ENCODE results near the gene CADPS2.
A peak's percentile ranks its signal among the peaks of the same experiment; 100 is the strongest.

Gene CADPS2

GRCh38 chr7:122727354-122727753, 158.9 kb downstream of the CADPS2 start:
- Histone ChIP-seq H3K27me3 (replicated peaks; ENCODE audit: insufficient read depth, low read length) (no peaks in the 10 kb centered on the region), H4K20me1 (ENCODE audit: insufficient read depth, low read length) (no peaks in the 10 kb centered on the region), H2AFZ (ENCODE audit: low read length) (no peak overlapping the region), H3K27ac (ENCODE audit: low read length) (peak overlapping the region; percentile 4; the same call in 1 of the 2 replicates), H3K36me3 (replicated peaks; ENCODE audit: insufficient read depth, low read length) (no peaks in the 10 kb centered on the region), H3K4me2 (ENCODE audit: low read depth, low read length) (peak overlapping the region; percentile 23), H3K4me1 (ENCODE audit: low read length) (peaks cover 21% of the 10 kb centered on the region), H3K9me2 (replicated peaks; ENCODE audit: insufficient read depth, low read length) (no peaks in the 10 kb centered on the region), H3K4me3 (ENCODE audit: low read length) (peak overlapping the region; percentile 3; the same call in 1 of the 2 replicates), H3K9ac (ENCODE audit: low read length) (no peak overlapping the region), H3K9me3 (replicated peaks; ENCODE audit: insufficient read depth, low read length) (no peaks in the 10 kb centered on the region), H3K79me2 (ENCODE audit: low read length) (peaks cover 38% of the 10 kb centered on the region), H3F3A (ENCODE audit: insufficient read depth, low read length) (peaks cover 7% of the 10 kb centered on the region; the same call in 1 of the 2 replicates)
- no peak for TF ChIP-seq CTCF (IDR thresholded peaks at IDR 0.05; ENCODE audit: low read length)
- no peak for TF ChIP-seq EZH2phosphoT487 (IDR thresholded peaks at IDR 0.05; ENCODE audit: low read length)
- no peak for TF ChIP-seq EZH2 (optimal IDR thresholded peaks at IDR 0.05; ENCODE audit: low read depth, low read length)
- peak; percentile 52 for DNase-seq

- H3F3A ChIP-seq (ENCODE audit: insufficient read depth, low read length) = peaks cover 7% of the 10 kb centered on the region; the same call in 1 of the 2 replicates
- no peaks in the 10 kb centered on the region for H4K20me1 ChIP-seq (ENCODE audit: insufficient read depth, low read length)
- peaks cover 38% of the 10 kb centered on the region for H3K79me2 ChIP-seq (ENCODE audit: low read length)
- no peak for TF ChIP-seq EZH2 (optimal IDR thresholded peaks at IDR 0.05; ENCODE audit: low read depth, low read length)
- TF ChIP-seq CTCF (IDR thresholded peaks at IDR 0.05; ENCODE audit: low read length) = no peak
- no peak for TF ChIP-seq EZH2phosphoT487 (IDR thresholded peaks at IDR 0.05; ENCODE audit: low read length)
- no peak overlapping the region for H3K27ac ChIP-seq (ENCODE audit: low read length)
- H3K36me3 ChIP-seq (replicated peaks; ENCODE audit: insufficient read depth, low read length) = no peaks in the 10 kb centered on the region
- peak overlapping the region; percentile 23; the same call in 1 of the 2 replicates for H3K4me2 ChIP-seq (ENCODE audit: low read depth, low read length)
- DNase-seq = no peak
- no peak overlapping the region for H2AFZ ChIP-seq (ENCODE audit: low read length)
- H3K9me2 ChIP-seq (replicated peaks; ENCODE audit: insufficient read depth, low read length) = no peaks in the 10 kb centered on the region
- no peaks in the 10 kb centered on the region for H3K27me3 ChIP-seq (replicated peaks; ENCODE audit: insufficient read depth, low read length)
- peaks cover 21% of the 10 kb centered on the region for H3K4me1 ChIP-seq (ENCODE audit: low read length)
- H3K4me3 ChIP-seq (ENCODE audit: low read length) = no peak overlapping the region
- H3K9me3 ChIP-seq (replicated peaks; ENCODE audit: insufficient read depth, low read length) = no peaks in the 10 kb centered on the region
- no peak overlapping the region for H3K9ac ChIP-seq (ENCODE audit: low read length)
Measured at GRCh38 chr7:122726881-122727280, 159.4 kb downstream of the CADPS2 start.

- H3K4me1 ChIP-seq (ENCODE audit: low read length) = peaks cover 21% of the 10 kb centered on the region
- H3K9ac ChIP-seq (ENCODE audit: low read length) = no peak overlapping the region
- no peaks in the 10 kb centered on the region for H3K9me2 ChIP-seq (replicated peaks; ENCODE audit: insufficient read depth, low read length)
- no peak for DNase-seq
- H3K79me2 ChIP-seq (ENCODE audit: low read length) = peaks cover 48% of the 10 kb centered on the region
- TF ChIP-seq CTCF (IDR thresholded peaks at IDR 0.05; ENCODE audit: low read length) (no peak), EZH2phosphoT487 (IDR thresholded peaks at IDR 0.05; ENCODE audit: low read length) (no peak), EZH2 (optimal IDR thresholded peaks at IDR 0.05; ENCODE audit: low read depth, low read length) (no peak)
- H3F3A ChIP-seq (ENCODE audit: insufficient read depth, low read length) = peaks cover 7% of the 10 kb centered on the region; the same call in 1 of the 2 replicates
- H3K27me3 ChIP-seq (replicated peaks; ENCODE audit: insufficient read depth, low read length) = no peaks in the 10 kb centered on the region
- no peaks in the 10 kb centered on the region for H3K9me3 ChIP-seq (replicated peaks; ENCODE audit: insufficient read depth, low read length)
- H3K4me3 ChIP-seq (ENCODE audit: low read length) = no peak overlapping the region
- H2AFZ ChIP-seq (ENCODE audit: low read length) = no peak overlapping the region
- H3K27ac ChIP-seq (ENCODE audit: low read length) = no peak overlapping the region
- no peak overlapping the region for H3K4me2 ChIP-seq (ENCODE audit: low read depth, low read length)
- no peaks in the 10 kb centered on the region for H3K36me3 ChIP-seq (replicated peaks; ENCODE audit: insufficient read depth, low read length)
- H4K20me1 ChIP-seq (ENCODE audit: insufficient read depth, low read length) = no peaks in the 10 kb centered on the region
Measured at GRCh38 chr7:122724366-122724765, 161.9 kb downstream of the CADPS2 start.

Measured in MM.1S (cell line).